ENCODE results near the gene DNAJC27. TPM values are rescaled to one million over a fixed set of nuclear protein-coding genes. Genes with fewer than 3 reads are reported as not detected.

The DNAJC27 gene
- total and polyA plus RNA-seq, 2 experiments from 2014 or later: 1.3 to 2.9 TPM

DNA sequence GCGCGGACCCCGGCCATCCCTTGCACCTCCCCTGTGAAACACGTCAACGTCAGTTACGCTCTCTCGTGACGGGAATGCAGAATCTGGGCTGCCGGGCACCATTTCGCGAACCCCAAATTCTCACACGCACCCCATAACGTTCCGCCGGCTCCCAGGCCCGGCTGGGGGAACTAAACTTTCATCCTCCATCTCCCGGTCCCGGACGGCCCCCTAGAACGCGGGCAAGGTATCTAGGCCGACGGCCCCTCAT lies 544 bp downstream of the DNAJC27 start:
- Histone ChIP-seq H3K27me3 (replicated peaks; ENCODE audit: insufficient read depth) (no peaks in the 10 kb centered on the region), H3K79me2 (ENCODE audit: insufficient read depth) (peaks cover 49% of the 10 kb centered on the region), H4K20me1 (ENCODE audit: insufficient read depth) (no peaks in the 10 kb centered on the region), H3K27ac (peak overlapping the region; percentile 98), H3K4me1 (ENCODE audit: insufficient read depth) (peaks cover 7% of the 10 kb centered on the region; the same call in 1 of the 2 replicates), H3K4me3 (peak overlapping the region; percentile 97), H3K36me3 (ENCODE audit: low read depth) (0 out of 2 replicates have a peak, but pooled peaks cover 4% of the 10 kb centered on the region), H3K9ac (peak overlapping the region; percentile 99), H3F3A (ENCODE audit: insufficient read depth) (peaks cover 9% of the 10 kb centered on the region; the same call in 1 of the 2 replicates), H3K9me3 (ENCODE audit: low read depth) (no peaks in the 10 kb centered on the region), H2AFZ (peak overlapping the region; percentile 96), H3K4me2 (ENCODE audit: unreplicated experiment) (peak overlapping the region; percentile 88), H3K9me2 (ENCODE audit: insufficient read depth) (no peaks in the 10 kb centered on the region)
- TF ChIP-seq EZH2phosphoT487 (IDR thresholded peaks at IDR 0.05; ENCODE audit: insufficient read depth, low read depth) (no peak), EZH2 (IDR thresholded peaks at IDR 0.05; ENCODE audit: insufficient read depth, poor library complexity, severe bottlenecking) (no peak)
- no peak for DNase-seq
- 0 to 4% methylated on average over 23 of the region's 23 CpGs for WGBS, 2 experiments (ENCODE audit: low coverage in 1 of 2, low lambda C conversion rate in 2 of 2, missing lambda C conversion rate in 2 of 2)
- in situ Hi-C loops (cut with MboI): loop anchor here (25.0 kb wide), 1 partner anchor 559 kb away; no protein-coding TSS in a partner anchor

DNA sequence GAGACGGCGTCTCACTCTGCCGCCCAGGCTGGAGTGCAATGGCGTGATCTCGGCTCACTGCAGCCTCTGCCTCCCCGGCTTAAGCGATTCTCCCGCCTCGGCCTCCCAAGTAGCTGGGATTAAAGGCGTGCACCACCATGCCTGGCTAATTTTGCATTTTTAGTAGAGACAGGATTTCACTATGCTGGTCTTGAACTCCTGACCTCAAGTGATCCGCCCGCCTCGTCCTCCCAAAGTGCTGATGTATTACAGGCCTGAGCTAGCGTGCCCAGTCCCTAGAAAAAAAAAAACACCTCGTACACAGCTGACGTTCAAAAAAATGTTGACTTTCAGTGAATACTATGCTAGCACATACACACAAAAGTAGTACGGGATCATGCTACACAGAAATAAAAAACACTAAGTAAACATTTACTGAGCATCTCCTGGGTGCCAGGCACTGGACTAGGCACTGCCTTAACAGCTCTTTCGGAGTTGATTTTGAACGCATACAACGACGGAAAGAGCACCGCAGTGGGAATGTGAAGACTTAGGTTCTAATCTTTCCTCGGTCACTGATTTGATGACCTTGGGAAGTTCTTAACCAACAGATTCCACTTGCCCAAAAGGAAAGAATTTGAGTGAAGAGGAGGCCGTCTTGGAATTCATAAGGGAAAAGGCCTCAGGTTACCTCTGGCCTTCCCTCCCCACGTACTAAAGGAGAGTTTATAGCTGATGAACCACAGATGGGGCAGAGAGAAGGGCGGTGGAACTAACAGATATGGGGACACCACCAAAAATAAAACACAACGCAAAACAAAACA lies 1.1 kb downstream of the DNAJC27 start:
- TF ChIP-seq EZH2 (IDR thresholded peaks at IDR 0.05; ENCODE audit: insufficient read depth, poor library complexity, severe bottlenecking) (no peak), EZH2phosphoT487 (IDR thresholded peaks at IDR 0.05; ENCODE audit: insufficient read depth, low read depth) (no peak)
- Histone ChIP-seq H3K27me3 (replicated peaks; ENCODE audit: insufficient read depth) (no peaks in the 10 kb centered on the region), H3K4me1 (ENCODE audit: insufficient read depth) (peaks cover 7% of the 10 kb centered on the region; the same call in 1 of the 2 replicates), H4K20me1 (ENCODE audit: insufficient read depth) (no peaks in the 10 kb centered on the region), H3K9me2 (ENCODE audit: insufficient read depth) (no peaks in the 10 kb centered on the region), H2AFZ (peak overlapping the region; percentile 96), H3F3A (ENCODE audit: insufficient read depth) (peaks cover 9% of the 10 kb centered on the region; the same call in 1 of the 2 replicates), H3K9ac (peak overlapping the region; percentile 99), H3K27ac (peak overlapping the region; percentile 98), H3K36me3 (ENCODE audit: low read depth) (0 out of 2 replicates have a peak, but pooled peaks cover 10% of the 10 kb centered on the region), H3K79me2 (ENCODE audit: insufficient read depth) (peaks cover 49% of the 10 kb centered on the region), H3K4me2 (ENCODE audit: unreplicated experiment) (peak overlapping the region; percentile 88), H3K9me3 (ENCODE audit: low read depth) (no peaks in the 10 kb centered on the region), H3K4me3 (peak overlapping the region; percentile 97)
- DNase-seq: peak; percentile 62
- WGBS, 2 experiments (ENCODE audit: low coverage in 1 of 2, low lambda C conversion rate in 2 of 2, missing lambda C conversion rate in 2 of 2): 49% methylated on average over 27 of the region's 27 CpGs
- in situ Hi-C loops (cut with MboI): loop anchor here (25.0 kb wide), 1 partner anchor 558 kb away; no protein-coding TSS in a partner anchor

- Histone ChIP-seq H3K9ac (no peak overlapping the region), H3K4me2 (ENCODE audit: unreplicated experiment) (no peak overlapping the region), H3K4me1 (ENCODE audit: insufficient read depth) (peaks cover 7% of the 10 kb centered on the region; the same call in 1 of the 2 replicates), H3K27me3 (replicated peaks; ENCODE audit: insufficient read depth) (no peaks in the 10 kb centered on the region), H3K9me3 (ENCODE audit: low read depth) (no peaks in the 10 kb centered on the region), H3K9me2 (ENCODE audit: insufficient read depth) (no peaks in the 10 kb centered on the region), H3K79me2 (ENCODE audit: insufficient read depth) (peaks cover 49% of the 10 kb centered on the region), H3K4me3 (no peak overlapping the region), H2AFZ (no peak overlapping the region), H4K20me1 (ENCODE audit: insufficient read depth) (no peaks in the 10 kb centered on the region), H3K27ac (no peak overlapping the region), H3K36me3 (ENCODE audit: low read depth) (0 out of 2 replicates have a peak, but pooled peaks cover 13% of the 10 kb centered on the region), H3F3A (ENCODE audit: insufficient read depth) (peaks cover 9% of the 10 kb centered on the region; the same call in 1 of the 2 replicates)
- DNase-seq: peak; percentile 26
- in situ Hi-C loops (cut with MboI): loop anchor here (25.0 kb wide), 1 partner anchor 557 kb away; no protein-coding TSS in a partner anchor
- 42 to 62% methylated on average over 1 of the region's 1 CpG for WGBS, 2 experiments (ENCODE audit: low coverage in 1 of 2, low lambda C conversion rate in 2 of 2, missing lambda C conversion rate in 2 of 2)
- TF ChIP-seq EZH2 (IDR thresholded peaks at IDR 0.05; ENCODE audit: insufficient read depth, poor library complexity, severe bottlenecking) (no peak), EZH2phosphoT487 (IDR thresholded peaks at IDR 0.05; ENCODE audit: insufficient read depth, low read depth) (no peak)
These were observed 2.0 kb downstream of the DNAJC27 start for GRCh38 chr2:24969784-24970183.

DNA sequence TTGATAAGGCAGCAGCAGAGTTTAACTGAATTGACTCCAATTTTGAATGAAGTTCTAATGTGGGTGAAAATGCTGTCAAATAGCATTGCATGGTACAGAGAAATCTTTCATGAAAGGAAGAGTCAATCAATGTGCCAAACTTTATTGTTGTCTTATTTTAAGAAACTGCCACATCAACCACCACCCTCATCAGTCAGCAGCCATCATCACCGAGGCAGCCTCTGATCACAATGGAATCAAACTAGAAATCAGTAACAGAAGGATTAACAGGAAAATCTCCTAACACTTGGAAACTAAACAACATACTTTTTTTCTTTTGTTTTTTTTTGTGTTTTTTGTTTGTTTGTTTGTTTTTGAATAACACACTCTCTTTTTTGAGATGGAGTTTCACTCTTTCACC lies 9.9 kb downstream of the DNAJC27 start:
- Histone ChIP-seq H3K36me3 (ENCODE audit: low read depth) (peaks cover 32% of the 10 kb centered on the region; the same call in 1 of the 2 replicates), H3K79me2 (ENCODE audit: insufficient read depth) (no peaks in the 10 kb centered on the region), H2AFZ (no peak overlapping the region), H3K9ac (no peak overlapping the region), H3F3A (ENCODE audit: insufficient read depth) (no peaks in the 10 kb centered on the region), H3K4me1 (ENCODE audit: insufficient read depth) (no peaks in the 10 kb centered on the region), H3K9me3 (ENCODE audit: low read depth) (no peaks in the 10 kb centered on the region), H3K27me3 (replicated peaks; ENCODE audit: insufficient read depth) (no peaks in the 10 kb centered on the region), H3K4me3 (no peak overlapping the region), H3K9me2 (ENCODE audit: insufficient read depth) (no peaks in the 10 kb centered on the region), H4K20me1 (ENCODE audit: insufficient read depth) (no peaks in the 10 kb centered on the region), H3K4me2 (ENCODE audit: unreplicated experiment) (no peak overlapping the region), H3K27ac (no peak overlapping the region)
- in situ Hi-C loops (cut with MboI): loop anchor here (25.0 kb wide), 1 partner anchor 550 kb away; no protein-coding TSS in a partner anchor
- 96 to 100% methylated on average over 1 of the region's 1 CpG for WGBS, 2 experiments (ENCODE audit: low coverage in 1 of 2, low lambda C conversion rate in 2 of 2, missing lambda C conversion rate in 2 of 2)
- TF ChIP-seq EZH2 (IDR thresholded peaks at IDR 0.05; ENCODE audit: insufficient read depth, poor library complexity, severe bottlenecking) (no peak), EZH2phosphoT487 (IDR thresholded peaks at IDR 0.05; ENCODE audit: insufficient read depth, low read depth) (no peak)
- no peak for DNase-seq
